ENCODE measurements around the gene ZNF587B. TPM values are rescaled to one million over a fixed set of nuclear protein-coding genes. Genes with fewer than 3 reads are reported as not detected.

ZNF587B gene
- total RNA-seq, 1 experiment from 2014 or later = 43.2 TPM

- TF ChIP-seq ZNF532 (CRISPR knock-in tag; IDR thresholded peaks at IDR 0.05; ENCODE audit: borderline replicate concordance) (no peak), FOXK1 (CRISPR knock-in tag; IDR thresholded peaks at IDR 0.05) (0 out of 2 replicates have a peak, but pooled peaks have one; percentile 35), ZSCAN18 (CRISPR knock-in tag; IDR thresholded peaks at IDR 0.05) (no peak), ETV6 (CRISPR knock-in tag; IDR thresholded peaks at IDR 0.05) (0 out of 2 replicates have a peak, but pooled peaks have one; percentile 14), E2F5 (CRISPR knock-in tag; IDR thresholded peaks at IDR 0.05) (no peak), NR2C2 (CRISPR knock-in tag; IDR thresholded peaks at IDR 0.05) (no peak), JUN (CRISPR knock-in tag; IDR thresholded peaks at IDR 0.05) (no peak), ZNF219 (CRISPR knock-in tag; IDR thresholded peaks at IDR 0.05; ENCODE audit: borderline replicate concordance) (no peak), JAZF1 (CRISPR knock-in tag; IDR thresholded peaks at IDR 0.05) (no peak), ZNF263 (CRISPR knock-in tag; IDR thresholded peaks at IDR 0.05; ENCODE audit: low read depth) (no peak), ZNF512 (CRISPR knock-in tag; IDR thresholded peaks at IDR 0.05; ENCODE audit: borderline replicate concordance) (no peak), CTCF (IDR thresholded peaks at IDR 0.05) (no peak), CREB1 (CRISPR knock-in tag; IDR thresholded peaks at IDR 0.05) (no peak), GTF2I (CRISPR knock-in tag; conservative IDR thresholded peaks at IDR 0.05) (no peak), ZNF317 (CRISPR knock-in tag; IDR thresholded peaks at IDR 0.05; ENCODE audit: borderline replicate concordance, low read depth) (no peak), USF1 (CRISPR knock-in tag; IDR thresholded peaks at IDR 0.05) (no peak), SOX15 (CRISPR knock-in tag; IDR thresholded peaks at IDR 0.05) (no peak), SP1 (CRISPR knock-in tag; conservative IDR thresholded peaks at IDR 0.05) (no peak)
- TF ChIP-seq, protein P1, sequence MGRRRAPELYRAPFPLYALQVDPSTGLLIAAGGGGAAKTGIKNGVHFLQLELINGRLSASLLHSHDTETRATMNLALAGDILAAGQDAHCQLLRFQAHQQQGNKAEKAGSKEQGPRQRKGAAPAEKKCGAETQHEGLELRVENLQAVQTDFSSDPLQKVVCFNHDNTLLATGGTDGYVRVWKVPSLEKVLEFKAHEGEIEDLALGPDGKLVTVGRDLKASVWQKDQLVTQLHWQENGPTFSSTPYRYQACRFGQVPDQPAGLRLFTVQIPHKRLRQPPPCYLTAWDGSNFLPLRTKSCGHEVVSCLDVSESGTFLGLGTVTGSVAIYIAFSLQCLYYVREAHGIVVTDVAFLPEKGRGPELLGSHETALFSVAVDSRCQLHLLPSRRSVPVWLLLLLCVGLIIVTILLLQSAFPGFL (CRISPR knock-in tag; IDR thresholded peaks at IDR 0.05; ENCODE audit: borderline replicate concordance) = no peak
- TF ChIP-seq, protein P2, sequence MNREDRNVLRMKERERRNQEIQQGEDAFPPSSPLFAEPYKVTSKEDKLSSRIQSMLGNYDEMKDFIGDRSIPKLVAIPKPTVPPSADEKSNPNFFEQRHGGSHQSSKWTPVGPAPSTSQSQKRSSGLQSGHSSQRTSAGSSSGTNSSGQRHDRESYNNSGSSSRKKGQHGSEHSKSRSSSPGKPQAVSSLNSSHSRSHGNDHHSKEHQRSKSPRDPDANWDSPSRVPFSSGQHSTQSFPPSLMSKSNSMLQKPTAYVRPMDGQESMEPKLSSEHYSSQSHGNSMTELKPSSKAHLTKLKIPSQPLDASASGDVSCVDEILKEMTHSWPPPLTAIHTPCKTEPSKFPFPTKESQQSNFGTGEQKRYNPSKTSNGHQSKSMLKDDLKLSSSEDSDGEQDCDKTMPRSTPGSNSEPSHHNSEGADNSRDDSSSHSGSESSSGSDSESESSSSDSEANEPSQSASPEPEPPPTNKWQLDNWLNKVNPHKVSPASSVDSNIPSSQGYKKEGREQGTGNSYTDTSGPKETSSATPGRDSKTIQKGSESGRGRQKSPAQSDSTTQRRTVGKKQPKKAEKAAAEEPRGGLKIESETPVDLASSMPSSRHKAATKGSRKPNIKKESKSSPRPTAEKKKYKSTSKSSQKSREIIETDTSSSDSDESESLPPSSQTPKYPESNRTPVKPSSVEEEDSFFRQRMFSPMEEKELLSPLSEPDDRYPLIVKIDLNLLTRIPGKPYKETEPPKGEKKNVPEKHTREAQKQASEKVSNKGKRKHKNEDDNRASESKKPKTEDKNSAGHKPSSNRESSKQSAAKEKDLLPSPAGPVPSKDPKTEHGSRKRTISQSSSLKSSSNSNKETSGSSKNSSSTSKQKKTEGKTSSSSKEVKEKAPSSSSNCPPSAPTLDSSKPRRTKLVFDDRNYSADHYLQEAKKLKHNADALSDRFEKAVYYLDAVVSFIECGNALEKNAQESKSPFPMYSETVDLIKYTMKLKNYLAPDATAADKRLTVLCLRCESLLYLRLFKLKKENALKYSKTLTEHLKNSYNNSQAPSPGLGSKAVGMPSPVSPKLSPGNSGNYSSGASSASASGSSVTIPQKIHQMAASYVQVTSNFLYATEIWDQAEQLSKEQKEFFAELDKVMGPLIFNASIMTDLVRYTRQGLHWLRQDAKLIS (CRISPR knock-in tag; IDR thresholded peaks at IDR 0.05; ENCODE audit: borderline replicate concordance) = no peak
- TF ChIP-seq, protein P3, sequence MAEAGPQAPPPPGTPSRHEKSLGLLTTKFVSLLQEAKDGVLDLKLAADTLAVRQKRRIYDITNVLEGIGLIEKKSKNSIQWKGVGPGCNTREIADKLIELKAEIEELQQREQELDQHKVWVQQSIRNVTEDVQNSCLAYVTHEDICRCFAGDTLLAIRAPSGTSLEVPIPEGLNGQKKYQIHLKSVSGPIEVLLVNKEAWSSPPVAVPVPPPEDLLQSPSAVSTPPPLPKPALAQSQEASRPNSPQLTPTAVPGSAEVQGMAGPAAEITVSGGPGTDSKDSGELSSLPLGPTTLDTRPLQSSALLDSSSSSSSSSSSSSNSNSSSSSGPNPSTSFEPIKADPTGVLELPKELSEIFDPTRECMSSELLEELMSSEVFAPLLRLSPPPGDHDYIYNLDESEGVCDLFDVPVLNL (CRISPR knock-in tag; IDR thresholded peaks at IDR 0.05; ENCODE audit: borderline replicate concordance, low read depth) = no peak
These were observed 10.5 kb upstream of the ZNF587B start (continued) for GRCh38 chr19:57819475-57820148.

Measured in WTC11 (cell line).